ENCODE data around the gene C17orf50.

DNA sequence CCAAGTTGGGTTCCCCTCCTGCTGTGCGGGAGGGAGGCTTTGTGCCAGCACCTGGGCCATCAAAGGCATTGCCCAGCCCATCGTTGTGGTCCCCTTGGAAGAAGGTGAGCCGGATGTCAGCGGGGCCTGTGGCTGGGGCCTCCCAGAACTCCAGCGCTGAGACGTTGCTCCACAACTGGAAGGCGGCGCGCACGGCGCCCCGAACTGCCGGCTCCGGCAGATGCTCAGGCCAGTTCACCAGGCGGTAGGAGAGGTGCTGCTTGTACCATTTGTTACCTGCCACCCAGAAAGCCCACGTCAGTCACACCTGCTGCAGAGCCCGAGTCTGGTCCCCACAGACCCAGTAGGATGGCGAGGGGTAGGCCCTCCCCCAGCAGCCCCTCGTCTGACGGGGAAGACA, 12.4 kb downstream of the C17orf50 start:
- TF ChIP-seq EP300 (IDR thresholded peaks at IDR 0.05): no peak
- TF ChIP-seq, protein P1, sequence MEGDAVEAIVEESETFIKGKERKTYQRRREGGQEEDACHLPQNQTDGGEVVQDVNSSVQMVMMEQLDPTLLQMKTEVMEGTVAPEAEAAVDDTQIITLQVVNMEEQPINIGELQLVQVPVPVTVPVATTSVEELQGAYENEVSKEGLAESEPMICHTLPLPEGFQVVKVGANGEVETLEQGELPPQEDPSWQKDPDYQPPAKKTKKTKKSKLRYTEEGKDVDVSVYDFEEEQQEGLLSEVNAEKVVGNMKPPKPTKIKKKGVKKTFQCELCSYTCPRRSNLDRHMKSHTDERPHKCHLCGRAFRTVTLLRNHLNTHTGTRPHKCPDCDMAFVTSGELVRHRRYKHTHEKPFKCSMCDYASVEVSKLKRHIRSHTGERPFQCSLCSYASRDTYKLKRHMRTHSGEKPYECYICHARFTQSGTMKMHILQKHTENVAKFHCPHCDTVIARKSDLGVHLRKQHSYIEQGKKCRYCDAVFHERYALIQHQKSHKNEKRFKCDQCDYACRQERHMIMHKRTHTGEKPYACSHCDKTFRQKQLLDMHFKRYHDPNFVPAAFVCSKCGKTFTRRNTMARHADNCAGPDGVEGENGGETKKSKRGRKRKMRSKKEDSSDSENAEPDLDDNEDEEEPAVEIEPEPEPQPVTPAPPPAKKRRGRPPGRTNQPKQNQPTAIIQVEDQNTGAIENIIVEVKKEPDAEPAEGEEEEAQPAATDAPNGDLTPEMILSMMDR (IDR thresholded peaks at IDR 0.05): no peak
- TF ChIP-seq POLR2A (IDR thresholded peaks at IDR 0.05): no peak
- no peak for TF ChIP-seq POLR2AphosphoS5 (IDR thresholded peaks at IDR 0.05)
